NCI-H1092 (cell line): ENCODE data around the gene TMEM178B.
"Not testable (repeated sequence)": the region's sequence is repeated elsewhere in the genome, so short reads cannot be mapped to it uniquely, and the experiment has no call there.

Source experiments
- DNase-seq: peaks from one replicate; lab custom pipeline; 2025; lab: John Stamatoyannopoulos, UW

Gene TMEM178B

GRCh38 chr7:141185369-141185967, 111.6 kb downstream of the TMEM178B start:
- DNase-seq = no peak

- no peak for DNase-seq
These were observed 115.4 kb downstream of the TMEM178B start for GRCh38 chr7:141189231-141189630.

GRCh38 chr7:141190495-141190894, 116.6 kb downstream of the TMEM178B start:
- no peak for DNase-seq

GRCh38 chr7:141191277-141191676, 117.4 kb downstream of the TMEM178B start:
- DNase-seq = no peak

- DNase-seq = no peak
These were observed 119.2 kb downstream of the TMEM178B start for GRCh38 chr7:141193066-141193465.

- DNase-seq = not testable (repeated sequence)
These were observed 121.9 kb downstream of the TMEM178B start for GRCh38 chr7:141195722-141196121.

GRCh38 chr7:141198194-141198958, 124.5 kb downstream of the TMEM178B start:
- no peak for DNase-seq

- no peak for DNase-seq
These were observed 126.6 kb downstream of the TMEM178B start for GRCh38 chr7:141200191-141201108.

GRCh38 chr7:141201145-141201885, 127.5 kb downstream of the TMEM178B start:
- DNase-seq = no peak

GRCh38 chr7:141202535-141202934, 128.7 kb downstream of the TMEM178B start:
- no peak for DNase-seq

- DNase-seq = no peak
These were observed 129.3 kb downstream of the TMEM178B start for GRCh38 chr7:141203177-141203576.

GRCh38 chr7:141203586-141203985, 129.7 kb downstream of the TMEM178B start:
- peak; percentile 44 for DNase-seq

GRCh38 chr7:141207661-141208060, 133.8 kb downstream of the TMEM178B start:
- DNase-seq = no peak

- DNase-seq = peak; percentile 29
These were observed 134.7 kb downstream of the TMEM178B start for GRCh38 chr7:141208539-141208938.

- no peak for DNase-seq
These were observed 135.6 kb downstream of the TMEM178B start for GRCh38 chr7:141209454-141209853.

- DNase-seq = no peak
These were observed 137.0 kb downstream of the TMEM178B start for GRCh38 chr7:141210862-141211261.

GRCh38 chr7:141213226-141213625, 139.4 kb downstream of the TMEM178B start:
- no peak for DNase-seq

GRCh38 chr7:141217938-141218337, 144.1 kb downstream of the TMEM178B start:
- DNase-seq = no peak

GRCh38 chr7:141218941-141219340, 145.1 kb downstream of the TMEM178B start:
- DNase-seq = no peak

- DNase-seq = peak; percentile 41
These were observed 146.5 kb downstream of the TMEM178B start for GRCh38 chr7:141220263-141220880.

- no peak for DNase-seq
These were observed 147.2 kb downstream of the TMEM178B start for GRCh38 chr7:141221007-141221612.
